HEK293 (cell line): ENCODE results near the gene N4BP3.

ENCODE experiments used
- CTCF ChIA-PET: fragments of 350-600 bp; formaldehyde crosslinking; extraction: SDS; loops from one replicate; lab custom pipeline; 2021; ENCODE audit warnings: antibody characterized with exemption; lab: Yijun Ruan, JAX
- POLR2A ChIA-PET: fragments of 300-600 bp; formaldehyde crosslinking; extraction: SDS; loops from one replicate; lab custom pipeline; 2020; ENCODE audit warnings: antibody characterized with exemption, inconsistent platforms; lab: Yijun Ruan, JAX
- H3K27ac ChIP-seq: fragments of 200-500 bp; sonication (Bioruptor generic); 2 replicates; pipeline ENCODE4 v1.5.1; 2014; ENCODE audit warnings: low read depth, low read length, control low read depth, inconsistent platforms; ENCODE audit errors: extremely low read depth
- H3K36me3 ChIP-seq, 2 experiments: fragments of 200-500 bp in 1 of 2; sonication (Bioruptor generic) in 1 of 2; 1 replicate in 1 of 2; 2 replicates in 1 of 2; pipeline ENCODE4 v1.5.1; 2014 to 2017; ENCODE audit warnings: inconsistent platforms in 2 of 2, low read length in 2 of 2; ENCODE audit not compliant: control insufficient read depth in 2 of 2, insufficient read depth in 1 of 2
- H3K4me1 ChIP-seq: fragments of 200-500 bp; sonication (Bioruptor generic); 2 replicates; pipeline ENCODE4 v1.5.1; 2014; ENCODE audit warnings: mild to moderate bottlenecking, low read length, inconsistent platforms; ENCODE audit not compliant: control insufficient read depth, insufficient read depth
- H3K4me3 ChIP-seq: 2 replicates; pipeline ENCODE4 v1.5.1; 2011; ENCODE audit warnings: low read depth, mild to moderate bottlenecking, control low read depth, low read length, moderate library complexity
- H3K9me3 ChIP-seq: fragments of 200-500 bp; sonication (Bioruptor generic); 2 replicates; pipeline ENCODE4 v1.5.1; 2014; ENCODE audit warnings: low read depth, low read length, inconsistent platforms; ENCODE audit not compliant: control insufficient read depth, insufficient read depth
- FEZF1 ChIP-seq: fragments of 450-650 bp; formaldehyde crosslinking; IDR thresholded peaks from 2 replicates; pipeline ENCODE4 v1.5.1; 2016; ENCODE audit warnings: missing biosample characterization, missing genetic modification characterization
- INSM2 ChIP-seq: fragments of 450-650 bp; formaldehyde crosslinking; IDR thresholded peaks from 2 replicates; pipeline ENCODE4 v1.5.1; 2016; ENCODE audit warnings: missing biosample characterization, missing genetic modification characterization
- KLF10 ChIP-seq: fragments of 450-650 bp; IDR thresholded peaks from 2 replicates; pipeline ENCODE4 v1.5.1; 2018; ENCODE audit warnings: missing biosample characterization, mild to moderate bottlenecking, missing genetic modification characterization
- KLF9 ChIP-seq: fragments of 450-650 bp; formaldehyde crosslinking; IDR thresholded peaks from 2 replicates; pipeline ENCODE4 v1.5.1; 2016; ENCODE audit warnings: missing biosample characterization, missing genetic modification characterization, low read depth
- MYNN ChIP-seq: fragments of 450-650 bp; formaldehyde crosslinking; IDR thresholded peaks from 2 replicates; pipeline ENCODE4 v1.5.1; 2016; ENCODE audit warnings: missing biosample characterization, missing genetic modification characterization, borderline replicate concordance
- ZBTB7A ChIP-seq: fragments of 450-650 bp; formaldehyde crosslinking; IDR thresholded peaks from 2 replicates; pipeline ENCODE4 v1.5.1; 2016; ENCODE audit warnings: low read depth, missing biosample characterization, missing genetic modification characterization
- ZFHX2 ChIP-seq: fragments of 450-650 bp; formaldehyde crosslinking; conservative IDR thresholded peaks from 2 replicates; pipeline ENCODE4 v1.5.1; 2016; ENCODE audit warnings: missing biosample characterization, missing genetic modification characterization
- ZFP37 ChIP-seq: fragments of 450-650 bp; formaldehyde crosslinking; IDR thresholded peaks from 2 replicates; pipeline ENCODE4 v1.5.1; 2016; ENCODE audit warnings: missing biosample characterization, missing genetic modification characterization
- ZNF114 ChIP-seq: fragments of 450-650 bp; formaldehyde crosslinking; IDR thresholded peaks from 2 replicates; pipeline ENCODE4 v1.5.0; 2017; ENCODE audit warnings: missing biosample characterization, missing genetic modification characterization
- ZNF169 ChIP-seq: fragments of 450-650 bp; formaldehyde crosslinking; IDR thresholded peaks from 2 replicates; pipeline ENCODE4 v1.5.1; 2016; ENCODE audit warnings: missing biosample characterization, missing genetic modification characterization
- ZNF239 ChIP-seq: fragments of 450-650 bp; formaldehyde crosslinking; IDR thresholded peaks from 2 replicates; pipeline ENCODE4 v1.5.1; 2016; ENCODE audit warnings: missing biosample characterization, missing genetic modification characterization
- ZNF274 ChIP-seq, 2 experiments: fragments of 200-500 bp in 1 of 2; fragments of 450-650 bp in 1 of 2; sonication (Bioruptor generic) in 1 of 2; formaldehyde crosslinking in 1 of 2; IDR thresholded peaks; 2 replicates each; pipeline versions ENCODE4 v1.5.1 to v1.6.1; 2014 to 2016; ENCODE audit warnings: borderline replicate concordance in 1 of 2, inconsistent platforms in 1 of 2, low read length in 1 of 2, missing biosample characterization in 1 of 2, missing genetic modification characterization in 1 of 2
- ZNF324 ChIP-seq: fragments of 450-650 bp; formaldehyde crosslinking; IDR thresholded peaks from 2 replicates; pipeline ENCODE4 v1.5.1; 2016; ENCODE audit warnings: missing biosample characterization, missing genetic modification characterization
- ZNF341 ChIP-seq: fragments of 450-650 bp; formaldehyde crosslinking; IDR thresholded peaks from 2 replicates; pipeline ENCODE4; 2016; ENCODE audit warnings: low read depth, missing biosample characterization, missing genetic modification characterization
- ZNF48 ChIP-seq: fragments of 450-650 bp; formaldehyde crosslinking; IDR thresholded peaks from 2 replicates; pipeline ENCODE4 v1.5.1; 2016; ENCODE audit warnings: missing biosample characterization, missing genetic modification characterization
- ZNF623 ChIP-seq: fragments of 450-650 bp; formaldehyde crosslinking; IDR thresholded peaks from 2 replicates; pipeline ENCODE4 v1.5.1; 2016; ENCODE audit warnings: missing biosample characterization, missing genetic modification characterization
- ZNF664 ChIP-seq: fragments of 450-650 bp; formaldehyde crosslinking; IDR thresholded peaks from 2 replicates; pipeline ENCODE4 v1.5.1; 2016; ENCODE audit warnings: missing biosample characterization, missing genetic modification characterization
- ZNF677 ChIP-seq: fragments of 450-650 bp; IDR thresholded peaks from 2 replicates; pipeline ENCODE4 v1.5.0; 2018; ENCODE audit warnings: missing biosample characterization, mild to moderate bottlenecking, missing genetic modification characterization, moderate library complexity
- ZNF707 ChIP-seq: fragments of 450-650 bp; formaldehyde crosslinking; IDR thresholded peaks from 2 replicates; pipeline ENCODE4 v1.5.1; 2016; ENCODE audit warnings: missing biosample characterization, missing genetic modification characterization
- ZNF776 ChIP-seq: fragments of 450-650 bp; formaldehyde crosslinking; IDR thresholded peaks from 2 replicates; pipeline ENCODE4 v1.5.0; 2017; ENCODE audit warnings: missing biosample characterization, missing genetic modification characterization, borderline replicate concordance
- ZNF791 ChIP-seq: fragments of 450-650 bp; formaldehyde crosslinking; IDR thresholded peaks from 2 replicates; pipeline ENCODE4 v1.5.1; 2016; ENCODE audit warnings: missing biosample characterization, missing genetic modification characterization
- ZNF837 ChIP-seq: fragments of 450-650 bp; formaldehyde crosslinking; IDR thresholded peaks from 2 replicates; pipeline ENCODE4 v1.5.1; 2016; ENCODE audit warnings: missing biosample characterization, missing genetic modification characterization
- TF ChIP-seq, protein P1 (sequence below): fragments of 450-650 bp; formaldehyde crosslinking; IDR thresholded peaks from 2 replicates; pipeline ENCODE4 v1.5.1; 2016; ENCODE audit warnings: missing biosample characterization, missing genetic modification characterization
- TF ChIP-seq, protein P2 (sequence below): fragments of 450-650 bp; formaldehyde crosslinking; IDR thresholded peaks from 2 replicates; pipeline ENCODE4 v1.5.1; 2016; ENCODE audit warnings: missing biosample characterization, missing genetic modification characterization
- TF ChIP-seq, protein P3 (sequence below): fragments of 450-650 bp; formaldehyde crosslinking; IDR thresholded peaks from 2 replicates; pipeline ENCODE4 v1.5.1; 2017; ENCODE audit warnings: missing biosample characterization, missing genetic modification characterization
- TF ChIP-seq, protein P4 (sequence below): fragments of 450-650 bp; formaldehyde crosslinking; IDR thresholded peaks from 2 replicates; pipeline ENCODE4 v1.5.1; 2016; ENCODE audit warnings: missing biosample characterization, missing genetic modification characterization

N4BP3 gene

GRCh38 chr5:178147406-178147805 is 34.1 kb downstream of the N4BP3 start:
- ChIA-PET CTCF (interaction anchor here (0.7 to 13.3 kb wide), 4 partner anchors 27 to 1501 kb away, joined by 3 to 204 read pairs (median 8); partner anchors contain the start of gene HNRNPAB), POLR2A (interaction anchor here (0.5 to 1.0 kb wide), 2 partner anchors 9 to 72 kb away, joined by 3 to 4 read pairs; no protein-coding TSS in a partner anchor)
- Histone ChIP-seq H3K27ac (no peak overlapping the region), H3K36me3 (peaks cover 32 to 94% of the 10 kb centered on the region in 2 experiments), H3K9me3 (no peaks in the 10 kb centered on the region), H3K4me3 (no peak overlapping the region), H3K4me1 (no peaks in the 10 kb centered on the region; the same call in 1 of the 2 replicates)
- TF ChIP-seq ZNF169 (tag by site-specific recombination) (no peak), KLF10 (no peak), MYNN (tag by site-specific recombination) (no peak), ZNF791 (no peak), INSM2 (tag by site-specific recombination) (no peak), ZNF48 (tag by site-specific recombination) (no peak), ZNF239 (tag by site-specific recombination) (no peak), ZNF837 (no peak), ZNF324 (tag by site-specific recombination) (no peak), ZNF677 (tag by site-specific recombination) (no peak), ZNF707 (no peak), FEZF1 (no peak), ZNF274 (IDR thresholded peaks at IDR 0.05; ENCODE audit: low read length) (no peak), ZNF274 (tag by site-specific recombination; IDR thresholded peaks at IDR 0.05; ENCODE audit: borderline replicate concordance) (no peak), ZNF623 (tag by site-specific recombination) (no peak), KLF9 (tag by site-specific recombination) (no peak), ZNF664 (no peak)
- TF ChIP-seq, protein P1, sequence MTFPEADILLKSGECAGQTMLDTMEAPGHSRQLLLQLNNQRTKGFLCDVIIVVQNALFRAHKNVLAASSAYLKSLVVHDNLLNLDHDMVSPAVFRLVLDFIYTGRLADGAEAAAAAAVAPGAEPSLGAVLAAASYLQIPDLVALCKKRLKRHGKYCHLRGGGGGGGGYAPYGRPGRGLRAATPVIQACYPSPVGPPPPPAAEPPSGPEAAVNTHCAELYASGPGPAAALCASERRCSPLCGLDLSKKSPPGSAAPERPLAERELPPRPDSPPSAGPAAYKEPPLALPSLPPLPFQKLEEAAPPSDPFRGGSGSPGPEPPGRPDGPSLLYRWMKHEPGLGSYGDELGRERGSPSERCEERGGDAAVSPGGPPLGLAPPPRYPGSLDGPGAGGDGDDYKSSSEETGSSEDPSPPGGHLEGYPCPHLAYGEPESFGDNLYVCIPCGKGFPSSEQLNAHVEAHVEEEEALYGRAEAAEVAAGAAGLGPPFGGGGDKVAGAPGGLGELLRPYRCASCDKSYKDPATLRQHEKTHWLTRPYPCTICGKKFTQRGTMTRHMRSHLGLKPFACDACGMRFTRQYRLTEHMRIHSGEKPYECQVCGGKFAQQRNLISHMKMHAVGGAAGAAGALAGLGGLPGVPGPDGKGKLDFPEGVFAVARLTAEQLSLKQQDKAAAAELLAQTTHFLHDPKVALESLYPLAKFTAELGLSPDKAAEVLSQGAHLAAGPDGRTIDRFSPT (tag by site-specific recombination) = no peak
- TF ChIP-seq, protein P2, sequence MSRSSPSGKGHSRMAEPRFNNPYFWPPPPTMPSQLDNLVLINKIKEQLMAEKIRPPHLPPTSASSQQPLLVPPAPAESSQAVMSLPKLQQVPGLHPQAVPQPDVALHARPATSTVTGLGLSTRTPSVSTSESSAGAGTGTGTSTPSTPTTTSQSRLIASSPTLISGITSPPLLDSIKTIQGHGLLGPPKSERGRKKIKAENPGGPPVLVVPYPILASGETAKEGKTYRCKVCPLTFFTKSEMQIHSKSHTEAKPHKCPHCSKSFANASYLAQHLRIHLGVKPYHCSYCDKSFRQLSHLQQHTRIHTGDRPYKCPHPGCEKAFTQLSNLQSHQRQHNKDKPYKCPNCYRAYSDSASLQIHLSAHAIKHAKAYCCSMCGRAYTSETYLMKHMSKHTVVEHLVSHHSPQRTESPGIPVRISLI = no peak

DNA sequence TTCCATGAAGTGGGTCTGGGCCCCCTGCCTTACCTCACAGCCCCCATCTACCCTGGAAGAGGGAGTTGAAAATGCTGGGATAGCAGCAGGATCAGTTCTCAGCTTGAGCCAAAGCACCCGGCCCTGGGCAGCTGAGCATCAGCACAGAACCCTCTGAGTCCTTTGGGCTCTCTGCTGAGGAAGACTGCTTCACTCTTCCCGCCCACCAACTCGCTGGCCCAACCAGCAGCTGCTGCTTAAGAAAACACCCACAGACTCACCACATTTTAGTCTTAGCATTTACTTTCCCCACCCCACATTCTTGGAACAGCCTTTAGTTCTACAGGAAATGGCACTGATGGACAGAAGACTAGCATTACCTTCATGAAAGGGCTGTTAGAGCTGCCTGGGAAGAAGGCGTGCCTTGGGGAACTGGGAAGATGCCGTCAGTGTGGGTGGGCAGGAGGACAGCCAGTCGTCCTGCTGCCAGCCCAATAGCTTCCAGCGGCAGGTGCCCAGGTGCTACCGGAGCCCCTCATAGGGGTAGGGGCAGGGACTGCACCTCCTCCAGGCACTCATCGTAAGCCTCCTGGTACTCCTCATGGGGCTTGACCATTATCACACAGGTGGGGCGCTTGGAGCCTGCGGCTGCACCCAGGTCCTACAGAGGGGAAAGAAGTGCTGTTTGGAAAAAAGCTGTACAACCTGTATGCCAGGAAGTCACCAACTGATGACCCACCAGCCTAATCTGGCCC is 36.0 kb downstream of the N4BP3 start:
- peaks cover 4% of the 10 kb centered on the region; the same call in 1 of the 2 replicates for H3K4me1 ChIP-seq
- no peak overlapping the region for H3K27ac ChIP-seq
- no peaks in the 10 kb centered on the region for H3K9me3 ChIP-seq
- no peak overlapping the region for H3K4me3 ChIP-seq
- H3K36me3 ChIP-seq = peaks cover 28 to 75% of the 10 kb centered on the region in 2 experiments
- CTCF ChIA-PET = interaction anchor here (0.6 to 13.3 kb wide), 5 partner anchors 11 to 542 kb away, joined by 3 to 204 read pairs (median 6); no protein-coding TSS in a partner anchor
- POLR2A ChIA-PET = interaction anchor here (1.3 to 1.6 kb wide), 3 partner anchors 11 to 74 kb away, joined by 3 to 10 read pairs (median 4); no protein-coding TSS in a partner anchor
- no peak for TF ChIP-seq ZBTB7A
- no peak for TF ChIP-seq ZNF776 (tag by site-specific recombination)
- 0 out of 2 replicates have a peak, but pooled peaks have one; percentile 26 for TF ChIP-seq ZNF341 (tag by site-specific recombination)
- TF ChIP-seq, protein P3, sequence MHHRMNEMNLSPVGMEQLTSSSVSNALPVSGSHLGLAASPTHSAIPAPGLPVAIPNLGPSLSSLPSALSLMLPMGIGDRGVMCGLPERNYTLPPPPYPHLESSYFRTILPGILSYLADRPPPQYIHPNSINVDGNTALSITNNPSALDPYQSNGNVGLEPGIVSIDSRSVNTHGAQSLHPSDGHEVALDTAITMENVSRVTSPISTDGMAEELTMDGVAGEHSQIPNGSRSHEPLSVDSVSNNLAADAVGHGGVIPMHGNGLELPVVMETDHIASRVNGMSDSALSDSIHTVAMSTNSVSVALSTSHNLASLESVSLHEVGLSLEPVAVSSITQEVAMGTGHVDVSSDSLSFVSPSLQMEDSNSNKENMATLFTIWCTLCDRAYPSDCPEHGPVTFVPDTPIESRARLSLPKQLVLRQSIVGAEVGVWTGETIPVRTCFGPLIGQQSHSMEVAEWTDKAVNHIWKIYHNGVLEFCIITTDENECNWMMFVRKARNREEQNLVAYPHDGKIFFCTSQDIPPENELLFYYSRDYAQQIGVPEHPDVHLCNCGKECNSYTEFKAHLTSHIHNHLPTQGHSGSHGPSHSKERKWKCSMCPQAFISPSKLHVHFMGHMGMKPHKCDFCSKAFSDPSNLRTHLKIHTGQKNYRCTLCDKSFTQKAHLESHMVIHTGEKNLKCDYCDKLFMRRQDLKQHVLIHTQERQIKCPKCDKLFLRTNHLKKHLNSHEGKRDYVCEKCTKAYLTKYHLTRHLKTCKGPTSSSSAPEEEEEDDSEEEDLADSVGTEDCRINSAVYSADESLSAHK (tag by site-specific recombination) = no peak
- TF ChIP-seq ZNF114 (tag by site-specific recombination) = no peak
- peak; percentile 68 for TF ChIP-seq ZFHX2 (tag by site-specific recombination)
- TF ChIP-seq ZFP37 (tag by site-specific recombination) = no peak
- TF ChIP-seq, protein P4, sequence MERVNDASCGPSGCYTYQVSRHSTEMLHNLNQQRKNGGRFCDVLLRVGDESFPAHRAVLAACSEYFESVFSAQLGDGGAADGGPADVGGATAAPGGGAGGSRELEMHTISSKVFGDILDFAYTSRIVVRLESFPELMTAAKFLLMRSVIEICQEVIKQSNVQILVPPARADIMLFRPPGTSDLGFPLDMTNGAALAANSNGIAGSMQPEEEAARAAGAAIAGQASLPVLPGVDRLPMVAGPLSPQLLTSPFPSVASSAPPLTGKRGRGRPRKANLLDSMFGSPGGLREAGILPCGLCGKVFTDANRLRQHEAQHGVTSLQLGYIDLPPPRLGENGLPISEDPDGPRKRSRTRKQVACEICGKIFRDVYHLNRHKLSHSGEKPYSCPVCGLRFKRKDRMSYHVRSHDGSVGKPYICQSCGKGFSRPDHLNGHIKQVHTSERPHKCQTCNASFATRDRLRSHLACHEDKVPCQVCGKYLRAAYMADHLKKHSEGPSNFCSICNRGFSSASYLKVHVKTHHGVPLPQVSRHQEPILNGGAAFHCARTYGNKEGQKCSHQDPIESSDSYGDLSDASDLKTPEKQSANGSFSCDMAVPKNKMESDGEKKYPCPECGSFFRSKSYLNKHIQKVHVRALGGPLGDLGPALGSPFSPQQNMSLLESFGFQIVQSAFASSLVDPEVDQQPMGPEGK = no peak
